GM18502 (cell line): ENCODE measurements around the gene TGDS.

Experiments
- ATAC-seq: cut with Tn5 transposase; IDR thresholded peaks from one replicate; pipeline ENCODE4 v1.9.1; 2021; ENCODE audit warnings: mild to moderate bottlenecking; ENCODE audit not compliant: unreplicated experiment, poor library complexity

Gene TGDS

GRCh38 chr13:94601446-94602431, 5.8 kb upstream of the TGDS start, which contains the start of gene GPR180:
GPR180 (plus strand) TSS chr13:94601857; CDS start chr13:94601928, 71 bp downstream.
- peak; percentile 100 for ATAC-seq

- no peak for ATAC-seq
Observed at GRCh38 chr13:94599877-94600276, 3.9 kb upstream of the TGDS start.

DNA sequence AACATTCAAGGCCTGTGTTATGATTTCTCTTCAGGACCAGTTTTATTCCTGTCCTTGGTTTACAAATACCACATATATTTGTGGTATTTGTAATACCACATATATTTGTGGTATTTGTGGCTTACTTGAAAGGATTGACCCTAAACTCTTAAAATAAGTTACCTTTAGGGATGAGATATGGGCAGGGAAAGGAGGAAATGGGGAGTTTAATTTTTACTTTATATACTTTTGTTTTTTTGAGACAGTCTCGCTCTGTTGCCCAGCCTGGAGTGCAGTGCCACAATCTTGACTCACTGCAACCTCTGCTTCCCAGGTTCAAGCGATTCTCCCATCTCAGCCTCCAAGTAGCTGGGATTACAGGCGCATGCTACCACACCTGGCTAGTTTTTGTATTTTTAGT, 2.3 kb upstream of the TGDS start:
- no peak for ATAC-seq

- no peak for ATAC-seq
Observed at GRCh38 chr13:94596575-94596971, 621 bp upstream of the TGDS start.

DNA sequence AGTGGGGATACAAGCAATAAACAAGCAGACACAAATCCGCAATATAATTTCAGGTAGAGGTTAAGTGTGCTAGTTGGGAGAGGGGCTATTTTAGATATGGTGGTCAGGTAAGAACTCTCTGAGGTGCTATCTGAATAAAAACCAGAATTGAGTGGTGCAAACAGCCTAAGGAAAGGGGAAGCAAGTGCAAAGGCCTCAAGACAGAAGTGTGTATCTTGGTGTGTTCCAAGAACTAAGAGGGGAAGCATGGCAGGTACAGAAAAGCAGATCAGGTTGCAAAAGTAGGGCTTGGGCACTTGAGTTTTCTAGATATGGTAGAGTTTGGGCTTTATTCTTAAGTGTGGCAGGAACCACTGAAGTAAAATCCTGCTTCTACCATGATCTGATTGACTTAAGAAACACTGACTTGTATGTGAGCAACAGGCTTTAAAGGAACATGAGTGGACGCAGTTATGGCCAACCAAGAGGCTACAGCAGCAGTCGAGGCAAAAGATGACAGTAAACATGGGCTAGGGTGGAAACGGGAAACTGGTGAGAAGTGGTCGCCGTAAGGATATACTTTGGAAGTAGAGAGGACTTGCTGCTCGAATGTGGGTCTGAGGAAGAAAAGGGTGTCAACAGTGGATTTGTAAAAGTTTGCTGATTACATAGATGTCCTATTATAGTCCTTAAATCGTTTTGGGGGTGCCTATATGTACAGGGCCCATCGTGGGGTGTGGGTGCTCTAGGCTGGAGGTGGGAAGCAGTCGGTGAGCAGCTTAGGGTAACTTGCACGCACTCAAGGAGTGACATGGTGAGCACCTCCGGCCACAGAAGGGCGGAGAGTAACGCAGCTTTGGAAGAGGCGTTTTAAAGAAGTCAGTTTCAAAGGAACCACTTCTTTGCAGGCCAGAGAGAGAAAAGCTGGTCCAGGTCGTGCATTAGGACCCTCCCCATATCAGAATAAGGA, 677 bp downstream of the TGDS start:
- ATAC-seq: peak; percentile 61

DNA sequence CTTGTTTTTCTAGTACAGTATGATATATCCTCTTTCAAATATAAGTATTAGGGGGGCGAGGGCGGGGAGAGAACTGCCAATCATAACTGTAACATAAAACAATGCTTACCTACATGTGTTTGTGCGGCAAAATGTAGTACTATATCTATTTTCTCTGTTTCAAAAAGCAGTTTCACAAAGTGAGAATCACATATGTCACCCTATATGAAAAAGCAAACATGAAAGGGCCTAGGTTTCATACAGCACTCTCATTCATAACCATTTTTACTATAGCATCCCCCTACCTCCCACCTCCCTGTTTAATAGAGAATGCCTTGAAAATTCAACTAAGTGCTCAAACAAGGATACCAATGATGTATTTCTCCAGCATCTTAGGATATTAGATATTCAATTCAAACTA, 5.2 kb downstream of the TGDS start:
- no peak for ATAC-seq

- ATAC-seq: no peak
Observed at GRCh38 chr13:94588541-94588940, 7.4 kb downstream of the TGDS start.

DNA sequence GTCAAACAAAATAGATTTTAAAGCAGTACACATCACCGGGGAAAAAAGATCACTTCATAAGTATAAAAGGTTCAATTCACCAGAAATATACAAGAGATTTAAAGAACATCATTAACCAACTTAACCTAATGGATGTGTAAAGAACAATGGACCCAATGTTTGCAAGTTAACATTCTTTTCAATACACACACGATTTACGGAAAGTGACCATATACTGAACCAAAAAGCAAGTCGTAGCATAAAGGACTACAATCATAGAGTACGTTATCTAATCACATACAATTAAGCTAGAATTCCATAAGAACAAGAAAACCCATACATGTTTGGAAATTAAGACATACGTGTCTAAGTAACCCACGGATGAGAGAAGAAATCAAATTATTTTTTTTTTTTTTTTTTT, 9.6 kb downstream of the TGDS start:
- no peak for ATAC-seq

- no peak for ATAC-seq
Observed at GRCh38 chr13:94585543-94586101, 10.3 kb downstream of the TGDS start.

- no peak for ATAC-seq
Observed at GRCh38 chr13:94583926-94584325, 12.0 kb downstream of the TGDS start.

DNA sequence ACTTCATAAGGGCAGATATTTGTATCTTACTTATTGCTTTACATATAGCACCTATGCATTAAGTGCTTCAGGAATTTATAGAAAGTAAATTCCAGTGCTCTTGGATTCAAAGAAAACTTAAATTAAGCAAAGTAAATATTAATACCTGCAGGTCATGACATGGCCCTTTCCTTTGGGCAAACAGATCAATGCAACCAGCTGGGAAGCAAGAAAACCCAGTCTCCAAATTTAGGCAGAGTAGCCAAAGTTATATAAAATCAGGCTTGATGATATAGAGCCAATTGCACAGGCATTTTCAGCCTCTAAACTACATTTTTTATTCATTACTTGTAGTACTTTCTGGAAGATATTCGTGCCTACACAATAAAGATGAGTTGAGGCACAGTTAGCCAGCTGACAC, 16.9 kb downstream of the TGDS start:
- ATAC-seq: no peak

GRCh38 chr13:94569615-94570014, 26.3 kb downstream of the TGDS start:
- no peak for ATAC-seq

DNA sequence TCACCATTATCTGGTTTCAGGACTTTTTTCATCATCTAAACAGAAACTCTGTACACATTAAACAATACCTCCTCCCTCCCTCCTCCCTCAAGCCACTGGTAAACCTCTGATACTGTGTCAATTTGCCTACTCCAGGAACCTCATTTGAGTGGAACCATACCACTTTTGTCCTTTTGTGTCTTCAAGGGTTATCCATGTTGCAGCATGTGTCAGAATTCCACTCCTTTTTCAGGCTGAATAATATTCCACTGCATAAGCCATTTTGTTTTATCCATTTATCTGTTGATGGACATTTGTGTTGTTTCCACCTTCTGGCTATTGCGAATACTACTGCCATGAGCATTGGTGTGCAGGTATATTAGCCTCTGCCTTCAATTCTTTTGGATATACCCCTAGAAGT, 27.5 kb downstream of the TGDS start:
- ATAC-seq: no peak

DNA sequence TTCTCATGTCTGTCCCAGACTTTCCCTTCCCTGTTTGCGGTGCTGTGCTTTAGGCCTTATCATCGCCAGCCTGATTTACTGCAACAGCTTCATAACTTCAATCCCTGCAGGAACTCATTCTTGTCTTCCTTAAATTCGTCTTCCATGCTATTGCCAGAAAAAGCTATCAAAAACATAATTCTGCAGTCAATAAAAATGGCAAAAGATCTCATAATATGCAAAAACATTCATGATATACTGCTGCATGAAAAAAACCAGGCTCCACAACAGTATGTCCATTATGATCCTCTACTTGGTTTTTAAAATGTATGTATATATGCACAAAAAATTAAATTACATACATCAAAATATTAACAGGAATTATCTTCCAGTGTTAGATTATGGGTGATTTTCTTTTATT, 28.4 kb downstream of the TGDS start:
- no peak for ATAC-seq

- ATAC-seq: no peak
Observed at GRCh38 chr13:94561126-94561525, 34.8 kb downstream of the TGDS start.

DNA sequence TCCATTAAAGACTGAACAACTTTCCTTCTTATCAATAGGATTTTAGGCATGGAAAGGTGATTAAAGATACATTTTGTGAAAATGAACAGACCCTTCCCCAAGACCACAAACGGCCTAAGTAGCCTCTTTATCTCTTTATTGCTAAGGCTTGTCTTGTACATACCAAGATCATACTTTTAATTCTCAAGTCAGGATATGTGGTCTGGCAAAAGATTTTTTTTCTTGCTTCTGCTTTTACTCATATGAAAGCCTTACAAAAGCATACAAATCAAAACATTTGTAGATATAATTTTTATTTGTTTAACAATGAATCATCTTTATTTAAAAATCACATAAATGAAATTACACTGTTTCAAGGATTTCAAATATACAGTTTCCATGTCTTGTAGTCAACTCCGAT, 35.8 kb downstream of the TGDS start:
- ATAC-seq: no peak

DNA sequence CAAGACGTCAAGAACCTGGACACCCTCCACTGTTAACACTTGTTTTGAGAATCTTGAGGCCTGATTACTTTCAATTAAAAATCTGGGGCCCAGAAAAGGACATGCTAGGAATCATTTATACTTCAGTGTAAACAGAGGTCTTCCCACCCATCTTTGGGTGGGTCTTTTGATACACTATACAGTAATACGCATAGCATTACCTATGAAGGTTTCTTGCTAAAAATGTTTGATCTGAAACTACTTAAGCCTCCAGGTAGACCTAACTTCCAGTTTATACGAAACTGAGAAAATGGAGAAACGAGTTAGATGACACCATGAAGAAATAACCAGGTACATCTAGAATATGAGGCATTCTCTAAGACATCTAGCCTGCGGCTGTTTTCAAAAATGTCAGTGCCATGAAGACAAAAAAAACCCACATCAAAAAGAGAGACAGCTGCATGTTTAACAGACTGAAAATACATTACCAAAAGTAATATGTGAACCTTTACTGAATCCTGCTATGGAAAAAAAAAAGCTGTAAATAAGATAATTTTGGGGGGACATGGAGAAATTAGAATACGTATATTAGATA, 36.6 kb downstream of the TGDS start:
- no peak for ATAC-seq

DNA sequence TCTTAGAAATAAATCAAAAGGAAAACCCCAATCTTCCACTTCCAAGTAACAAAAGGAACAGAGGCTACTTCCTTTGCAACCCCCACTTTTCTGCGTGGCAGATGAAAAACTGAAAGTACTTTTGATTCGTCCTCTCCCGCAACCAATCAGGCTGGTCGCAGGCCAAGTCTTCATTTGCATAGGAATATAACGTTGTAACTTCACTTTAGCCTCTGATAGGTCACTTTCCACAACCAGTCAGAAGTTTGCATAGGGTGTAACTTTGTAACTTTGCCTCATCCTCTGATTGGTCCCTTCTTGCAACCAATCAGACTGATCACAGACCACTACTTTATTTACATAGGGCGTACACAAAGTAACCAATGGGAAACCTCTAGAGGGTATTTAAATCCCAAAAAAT, 37.2 kb downstream of the TGDS start:
- no peak for ATAC-seq

DNA sequence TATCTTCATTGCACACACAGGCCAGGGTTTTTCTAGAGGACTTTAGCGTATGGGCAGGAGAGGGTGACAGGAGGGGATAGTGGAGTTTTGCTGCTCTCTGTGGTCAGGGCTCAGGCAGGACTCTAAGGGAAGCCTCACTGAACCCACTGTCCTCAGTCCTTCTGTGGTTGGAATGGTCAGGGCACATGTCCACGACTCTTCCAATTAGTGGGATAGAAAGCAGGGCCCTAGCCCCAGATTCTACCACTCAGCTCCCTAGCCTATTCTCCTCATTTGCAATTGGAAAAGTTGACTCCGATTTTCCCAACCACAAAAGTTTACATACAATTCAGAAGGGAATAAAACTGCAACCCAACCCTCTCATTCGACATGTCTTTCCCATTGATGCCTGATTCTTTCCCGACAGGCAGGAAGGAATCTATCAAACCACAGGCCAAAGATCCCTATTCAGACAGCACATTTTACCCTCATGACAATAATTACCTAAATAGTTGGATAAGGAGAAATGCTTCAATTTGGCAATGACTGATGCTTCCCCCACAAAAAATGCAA, 38.2 kb downstream of the TGDS start:
- ATAC-seq: no peak

GRCh38 chr13:94556621-94557020, 39.3 kb downstream of the TGDS start:
- no peak for ATAC-seq
